Hematopoietic multipotent progenitor cell treated with erythropoietin and hydrocortisone succinate and interleukin-3 and kit ligand, for 17 days (in vitro differentiated cells): Measurements from ENCODE around the gene NRCAM.
"Not testable (repeated sequence)": the region's sequence is repeated elsewhere in the genome, so short reads cannot be mapped to it uniquely, and the experiment has no call there.

ENCODE experiments used
- DNase-seq: peaks from one replicate; pipeline ENCODE4 v3.0.0-alpha.2; 2015; ENCODE audit warnings: low spot score

Gene NRCAM

GRCh38 chr7:108278776-108279175 lies 177.5 kb downstream of the NRCAM start:
- DNase-seq = no peak

GRCh38 chr7:108278281-108278680 lies 178.0 kb downstream of the NRCAM start:
- no peak for DNase-seq

DNA sequence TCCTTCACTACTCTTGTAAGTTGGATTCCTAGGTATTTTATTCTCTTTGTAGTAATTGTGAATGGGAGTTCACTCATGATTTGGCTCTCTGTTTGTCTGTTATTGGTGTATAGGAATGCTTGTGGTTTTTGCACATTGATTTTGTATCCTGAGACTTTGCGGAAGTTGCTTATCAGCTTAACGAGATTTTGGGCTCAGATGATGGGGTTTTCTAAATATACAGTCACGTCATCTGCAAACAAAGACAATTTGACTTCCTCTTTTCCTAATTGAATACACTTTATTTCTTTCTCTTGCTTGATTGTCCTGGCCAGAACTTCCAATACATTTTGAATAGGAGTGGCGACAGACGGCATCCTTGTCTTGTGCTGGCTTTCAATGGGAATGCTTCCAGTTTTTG lies 181.8 kb downstream of the NRCAM start:
- not testable (repeated sequence) for DNase-seq

GRCh38 chr7:108272891-108273290 lies 183.3 kb downstream of the NRCAM start:
- not testable (repeated sequence) for DNase-seq

DNA sequence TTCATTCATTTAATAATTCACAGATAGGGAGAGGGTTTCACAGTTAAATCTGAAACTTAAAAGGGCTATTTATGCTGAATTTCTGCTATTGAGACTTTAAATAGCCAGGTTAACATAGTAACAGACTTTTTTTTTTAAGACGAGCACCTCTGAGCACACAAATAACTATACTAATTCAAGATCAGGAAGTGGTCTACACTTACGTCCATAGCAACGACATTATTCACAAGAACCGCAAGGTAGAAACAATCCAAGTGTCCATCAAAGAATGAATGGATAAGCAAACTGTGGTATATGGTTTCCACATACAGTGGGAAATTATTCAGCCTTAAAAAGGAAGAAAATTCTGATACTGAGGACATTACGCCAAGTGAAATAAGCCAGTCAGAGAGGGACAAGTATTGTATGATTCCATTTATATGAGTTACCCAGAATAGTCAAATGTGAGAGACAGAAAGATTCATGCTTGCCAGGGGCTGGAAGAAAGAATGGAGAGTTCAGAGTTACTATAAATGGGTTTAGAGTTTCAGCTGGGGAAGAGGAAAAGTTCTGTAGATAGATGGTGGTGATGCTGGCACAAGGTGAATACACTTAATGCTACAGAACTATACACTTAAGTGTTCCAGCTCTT lies 185.7 kb downstream of the NRCAM start:
- no peak for DNase-seq

DNA sequence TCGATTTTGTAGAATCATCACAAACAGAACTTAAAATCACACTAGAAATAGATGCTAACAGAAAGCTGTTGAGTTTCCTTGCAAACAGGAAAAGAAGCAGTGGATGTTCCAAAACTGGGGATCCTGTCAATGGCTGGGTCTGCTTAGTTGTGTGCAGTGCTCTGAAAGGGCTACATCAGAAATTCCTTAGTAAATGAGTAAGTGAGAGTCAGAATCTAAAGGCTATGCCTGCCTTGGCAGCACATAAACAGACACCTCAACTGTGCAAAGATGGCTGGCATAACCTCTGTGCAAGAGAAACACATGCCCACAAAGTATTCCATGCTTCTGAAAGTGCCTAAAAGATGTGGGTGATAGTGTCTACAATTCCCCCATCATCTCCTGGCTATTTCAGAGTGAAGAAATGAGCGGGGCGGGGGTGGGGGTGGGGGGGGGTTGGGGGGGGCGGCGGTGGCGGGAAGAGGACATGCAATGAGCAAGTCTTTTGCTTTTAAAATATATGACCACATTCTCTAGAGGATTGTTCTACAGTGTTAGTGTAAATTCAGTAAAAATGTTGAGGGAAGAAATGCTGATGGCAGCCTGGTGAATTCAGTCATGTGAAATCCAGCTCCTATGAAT lies 187.9 kb downstream of the NRCAM start:
- DNase-seq = no peak

DNA sequence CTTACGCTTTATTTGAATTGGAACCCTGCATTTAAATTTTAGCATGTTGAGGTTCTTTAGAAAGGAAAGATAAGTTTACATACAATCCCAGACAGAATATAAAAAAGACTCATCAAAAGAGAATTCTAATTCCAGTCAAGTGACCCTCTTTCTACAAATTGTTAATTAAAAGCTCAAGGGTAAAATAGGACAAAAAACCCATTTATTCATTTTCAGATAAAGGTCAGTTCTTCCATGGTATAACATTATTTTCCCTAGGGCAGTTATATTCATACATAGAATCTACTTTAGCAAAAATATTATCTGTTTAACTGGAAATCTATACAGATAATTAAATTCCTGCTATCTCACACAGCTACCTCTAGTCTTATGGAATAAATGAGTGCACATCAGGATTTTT lies 188.6 kb downstream of the NRCAM start:
- no peak for DNase-seq

DNA sequence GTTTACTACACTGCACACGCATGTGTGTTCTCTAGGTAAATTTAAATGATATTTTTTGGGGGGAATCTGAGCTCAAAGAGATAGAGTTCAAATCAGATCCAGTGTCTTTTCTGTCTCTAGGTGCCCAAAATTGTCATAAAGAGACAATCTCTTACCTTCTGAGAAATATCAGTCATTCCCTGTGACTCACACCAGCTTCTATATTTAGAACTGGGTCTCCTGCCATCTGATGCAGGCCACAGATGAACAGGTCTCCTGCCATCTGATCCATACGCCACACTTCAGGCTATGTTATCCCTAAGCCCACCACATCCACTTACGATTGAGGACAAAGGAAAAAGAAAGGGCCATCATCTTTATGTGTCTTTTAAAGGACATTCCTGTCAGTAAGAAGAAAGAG lies 189.7 kb downstream of the NRCAM start:
- no peak for DNase-seq

GRCh38 chr7:108266035-108266434 lies 190.2 kb downstream of the NRCAM start:
- no peak for DNase-seq

DNA sequence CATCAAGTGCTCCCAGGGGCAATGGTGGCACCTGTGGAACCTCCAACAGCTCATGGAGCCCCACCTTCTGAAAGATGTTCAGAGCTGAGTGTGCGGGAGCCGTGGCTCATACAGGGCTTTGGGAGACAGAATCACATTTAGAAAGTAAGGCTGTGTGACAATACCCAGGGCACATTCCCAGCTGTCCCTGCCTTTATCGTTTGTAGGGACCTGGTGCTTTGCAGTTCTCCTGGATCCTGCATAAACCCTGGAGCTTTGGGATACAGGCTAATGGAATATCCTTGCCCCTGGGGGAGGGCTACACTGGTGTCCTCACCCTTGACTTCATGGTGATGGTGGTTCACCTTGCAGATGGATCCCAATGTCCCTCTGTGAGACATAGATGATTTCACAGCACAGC lies 191.2 kb downstream of the NRCAM start:
- DNase-seq = no peak

- no peak for DNase-seq
These were observed 192.8 kb downstream of the NRCAM start for GRCh38 chr7:108263425-108263824.

DNA sequence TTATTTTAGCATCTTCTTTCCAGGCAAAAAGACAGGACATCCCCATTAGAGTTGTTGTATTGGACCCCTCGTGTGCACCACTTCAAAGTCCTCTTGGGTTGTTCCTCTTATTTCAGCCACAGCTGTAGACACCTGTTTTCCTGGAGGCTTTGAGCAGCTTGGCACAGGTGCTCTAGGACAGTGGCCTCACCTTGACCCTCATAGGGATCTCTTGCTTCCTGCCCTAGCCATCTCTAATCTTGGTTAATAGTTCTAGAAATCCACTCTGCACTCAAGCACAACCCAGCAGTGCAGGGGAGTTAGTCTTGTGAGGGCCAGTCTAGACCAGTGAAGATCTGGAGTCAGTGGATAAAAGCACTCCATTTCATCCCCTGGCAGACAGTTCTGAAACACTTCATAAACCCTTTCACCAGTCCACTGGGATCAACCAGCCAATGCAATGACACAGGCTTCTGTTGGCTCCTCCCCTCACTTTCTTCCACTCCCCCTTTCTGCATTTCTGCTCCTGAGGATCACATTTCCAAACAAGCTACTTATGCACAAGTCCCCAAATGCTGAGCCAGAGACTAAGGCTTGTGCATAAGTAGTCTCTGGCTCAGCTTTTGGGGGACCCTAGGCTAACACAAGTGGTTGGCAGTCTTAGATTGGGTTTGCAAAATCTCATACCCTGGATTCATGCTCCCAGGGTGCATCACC lies 194.5 kb downstream of the NRCAM start:
- DNase-seq = no peak

GRCh38 chr7:108259447-108259846 lies 196.8 kb downstream of the NRCAM start:
- DNase-seq = not testable (repeated sequence)

DNA sequence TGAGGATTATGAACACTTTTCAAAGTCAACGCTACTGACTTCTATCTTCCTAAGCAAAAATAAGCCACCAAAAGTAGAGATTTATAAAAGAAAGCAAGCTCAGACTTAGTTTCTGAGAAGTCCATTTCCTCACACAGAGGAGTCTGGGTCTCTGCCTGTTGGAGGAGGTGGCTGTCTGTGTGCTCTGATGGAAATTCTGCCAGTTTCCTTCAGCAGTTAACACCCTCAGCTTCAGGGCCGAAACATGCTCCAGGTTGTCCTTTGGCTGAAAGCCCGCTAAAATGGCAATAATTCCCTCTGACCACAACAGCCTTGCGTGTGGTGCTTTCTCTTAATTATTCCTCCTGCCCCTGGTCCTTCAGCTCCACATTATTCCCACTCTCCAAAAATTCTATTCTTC lies 198.3 kb downstream of the NRCAM start:
- no peak for DNase-seq

DNA sequence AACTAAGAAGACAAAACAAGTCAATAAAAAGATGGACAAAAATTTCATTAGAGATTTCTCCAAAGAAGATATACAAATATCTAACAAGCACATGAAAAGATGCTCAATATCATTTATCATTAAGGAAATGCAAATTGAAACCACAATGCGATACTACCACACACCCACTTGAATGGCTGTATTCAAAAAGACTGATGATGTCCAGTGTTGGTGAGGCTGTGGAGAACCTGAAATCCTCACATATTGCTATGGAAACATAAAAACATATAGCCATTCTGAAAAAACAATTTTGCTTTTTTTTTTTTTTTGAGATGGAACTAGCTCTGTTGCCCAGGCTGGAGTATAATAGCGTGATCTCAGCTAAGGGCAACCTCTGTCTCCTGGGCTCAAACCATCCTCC lies 202.0 kb downstream of the NRCAM start:
- no peak for DNase-seq

GRCh38 chr7:108253275-108254044 lies 202.8 kb downstream of the NRCAM start:
- DNase-seq = no peak

- no peak for DNase-seq
These were observed 204.1 kb downstream of the NRCAM start for GRCh38 chr7:108252177-108252576.

DNA sequence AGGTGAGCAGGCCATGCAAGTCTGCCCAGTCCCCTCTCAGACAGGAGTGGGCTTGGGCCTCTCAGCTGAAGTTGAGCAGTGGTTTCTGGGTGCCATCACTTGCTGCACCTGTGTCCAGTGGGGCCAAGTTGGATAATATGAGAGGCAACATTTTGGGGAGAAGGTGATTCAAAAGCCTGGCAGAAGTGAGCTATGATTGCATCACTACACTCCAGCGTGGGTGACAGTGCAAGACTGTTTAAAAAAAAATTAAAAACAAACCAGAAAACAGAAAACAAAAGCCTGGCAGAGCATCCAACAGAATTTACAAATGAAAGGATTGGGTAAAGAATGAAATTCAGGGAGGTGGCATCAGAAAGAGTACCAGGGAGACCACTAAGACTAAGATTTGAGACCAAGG lies 204.5 kb downstream of the NRCAM start:
- no peak for DNase-seq

GRCh38 chr7:108249453-108249852 lies 206.8 kb downstream of the NRCAM start:
- no peak for DNase-seq

GRCh38 chr7:108248821-108249220 lies 207.4 kb downstream of the NRCAM start:
- no peak for DNase-seq

- DNase-seq = no peak
These were observed 207.8 kb downstream of the NRCAM start for GRCh38 chr7:108248418-108248817.

DNA sequence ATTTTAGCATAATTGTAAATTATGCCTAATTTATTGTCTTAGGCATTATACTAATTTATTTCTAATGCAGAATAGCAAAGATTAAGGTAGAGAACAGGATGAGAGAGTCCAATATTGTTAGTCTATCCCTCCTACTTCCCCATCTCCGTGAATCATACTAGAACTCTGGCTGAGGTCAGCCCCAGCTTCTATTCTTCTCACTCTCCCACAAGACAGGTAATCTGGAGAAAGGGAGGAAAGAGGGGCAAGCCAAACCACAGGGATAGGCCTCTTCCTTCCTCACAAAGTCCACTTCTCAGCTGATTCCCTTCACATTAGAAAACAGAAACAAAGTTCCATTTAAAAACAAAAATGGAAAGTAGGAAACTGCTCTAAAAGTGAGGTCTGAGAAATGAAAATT lies 208.6 kb downstream of the NRCAM start:
- DNase-seq = no peak
